Activated CD4-positive, alpha-beta T cell treated with anti-CD3 and anti-CD28 coated beads, Interleukin-2, Interleukin-6, amounts not matched to agents 100 ng/mL and 50 ng/mL, durations not matched to agents 16 hours and 8 hours (primary cell): ENCODE measurements around the gene NCR2.
"Not testable (repeated sequence)": the region's sequence is repeated elsewhere in the genome, so short reads cannot be mapped to it uniquely, and the experiment has no call there.

Experiments used
- DNase-seq: peaks from one replicate; pipeline ENCODE4 v3.0.0-alpha.2; 2020

The NCR2 gene

GRCh38 chr6:41335296-41335695 lies at the start of gene NCR2:
Gene NCR2, plus strand, starts transcription at chr6:41335608. Its CDS starts 269 bp downstream, at chr6:41335877.
- DNase-seq = no peak

GRCh38 chr6:41286544-41287346 lies 48.7 kb upstream of the NCR2 start, which contains the start of gene TREM1:
Gene TREM1, minus strand, starts transcription at chr6:41286682. Its CDS starts 27 bp downstream, at chr6:41286655.
- no peak for DNase-seq

- DNase-seq = peak; percentile 15
Observed at GRCh38 chr6:41288030-41288753, 47.2 kb upstream of the NCR2 start.

GRCh38 chr6:41288754-41289129 lies 46.7 kb upstream of the NCR2 start:
- no peak for DNase-seq

- DNase-seq = no peak
Observed at GRCh38 chr6:41289815-41290214, 45.6 kb upstream of the NCR2 start.

GRCh38 chr6:41291717-41292116 lies 43.7 kb upstream of the NCR2 start:
- no peak for DNase-seq

- no peak for DNase-seq
Observed at GRCh38 chr6:41294214-41294872, 41.1 kb upstream of the NCR2 start.

- DNase-seq = not testable (repeated sequence)
Observed at GRCh38 chr6:41297248-41297647, 38.2 kb upstream of the NCR2 start.

- peak; percentile 60 for DNase-seq
Observed at GRCh38 chr6:41298785-41299502, 36.5 kb upstream of the NCR2 start.

- DNase-seq = no peak
Observed at GRCh38 chr6:41302638-41303037, 32.8 kb upstream of the NCR2 start.

- DNase-seq = peak; percentile 55
Observed at GRCh38 chr6:41306187-41306854, 29.1 kb upstream of the NCR2 start.

GRCh38 chr6:41315203-41315602 lies 20.2 kb upstream of the NCR2 start:
- no peak for DNase-seq

- no peak for DNase-seq
Observed at GRCh38 chr6:41315943-41316620, 19.3 kb upstream of the NCR2 start.

- DNase-seq = no peak
Observed at GRCh38 chr6:41318261-41318653, 17.2 kb upstream of the NCR2 start.

- DNase-seq = peak; percentile 91
Observed at GRCh38 chr6:41318654-41319565, 16.5 kb upstream of the NCR2 start.

GRCh38 chr6:41321183-41321582 lies 14.2 kb upstream of the NCR2 start:
- no peak for DNase-seq

GRCh38 chr6:41325446-41326066 lies 9.9 kb upstream of the NCR2 start:
- DNase-seq = no peak

GRCh38 chr6:41326092-41326491 lies 9.3 kb upstream of the NCR2 start:
- DNase-seq = no peak

GRCh38 chr6:41327177-41327576 lies 8.2 kb upstream of the NCR2 start:
- DNase-seq = no peak
